Body of pancreas (tissue), 4 donors: ENCODE data around the gene OSBPL10.

Experiments used
- POLR2A ChIP-seq, 3 donors: fragments of 450-650 bp; IDR thresholded peaks; one replicate each; pipeline ENCODE4 v1.6.1; 2016; ENCODE audit warnings: antibody characterized with exemption in 3 of 3, mild to moderate bottlenecking in 2 of 3
- TF ChIP-seq, protein P1 (sequence below), 7 experiments: fragments of 450-650 bp in 4 of 7; fragments of 200-600 bp in 3 of 7; sonication (generic) in 3 of 7; IDR thresholded peaks; one replicate each; pipeline ENCODE4 v1.5.1; 2016 to 2019; ENCODE audit warnings: antibody characterized with exemption in 7 of 7

DNA sequence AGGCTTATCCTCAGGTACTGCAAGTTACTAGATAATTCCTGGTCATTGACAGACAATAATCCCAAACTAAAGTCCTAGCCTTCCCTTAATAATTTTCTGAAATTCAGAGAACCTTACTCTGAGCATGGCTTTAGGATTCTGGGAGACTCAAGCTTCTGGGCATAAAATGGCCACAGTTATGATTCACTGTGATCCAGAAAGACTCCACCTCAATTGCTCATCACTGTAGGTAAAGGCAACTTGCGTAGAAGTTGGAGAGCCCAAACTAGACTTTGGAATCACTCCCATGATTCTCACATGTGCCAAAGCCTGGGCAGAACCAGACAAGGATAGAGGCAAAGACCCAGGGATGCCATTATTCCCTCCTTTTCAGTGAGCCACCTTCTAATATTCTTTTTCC, 195.3 kb downstream of the OSBPL10 start:
- TF ChIP-seq, protein P1, sequence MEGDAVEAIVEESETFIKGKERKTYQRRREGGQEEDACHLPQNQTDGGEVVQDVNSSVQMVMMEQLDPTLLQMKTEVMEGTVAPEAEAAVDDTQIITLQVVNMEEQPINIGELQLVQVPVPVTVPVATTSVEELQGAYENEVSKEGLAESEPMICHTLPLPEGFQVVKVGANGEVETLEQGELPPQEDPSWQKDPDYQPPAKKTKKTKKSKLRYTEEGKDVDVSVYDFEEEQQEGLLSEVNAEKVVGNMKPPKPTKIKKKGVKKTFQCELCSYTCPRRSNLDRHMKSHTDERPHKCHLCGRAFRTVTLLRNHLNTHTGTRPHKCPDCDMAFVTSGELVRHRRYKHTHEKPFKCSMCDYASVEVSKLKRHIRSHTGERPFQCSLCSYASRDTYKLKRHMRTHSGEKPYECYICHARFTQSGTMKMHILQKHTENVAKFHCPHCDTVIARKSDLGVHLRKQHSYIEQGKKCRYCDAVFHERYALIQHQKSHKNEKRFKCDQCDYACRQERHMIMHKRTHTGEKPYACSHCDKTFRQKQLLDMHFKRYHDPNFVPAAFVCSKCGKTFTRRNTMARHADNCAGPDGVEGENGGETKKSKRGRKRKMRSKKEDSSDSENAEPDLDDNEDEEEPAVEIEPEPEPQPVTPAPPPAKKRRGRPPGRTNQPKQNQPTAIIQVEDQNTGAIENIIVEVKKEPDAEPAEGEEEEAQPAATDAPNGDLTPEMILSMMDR (IDR thresholded peaks at IDR 0.05): no peak
- no peak for TF ChIP-seq POLR2A (IDR thresholded peaks at IDR 0.05)
